ENCODE results near the gene BMPER.
"Not testable (repeated sequence)": the region's sequence is repeated elsewhere in the genome, so short reads cannot be mapped to it uniquely, and the experiment has no call there.

Gene BMPER

GRCh38 chr7:34153656-34154270 lies 248.4 kb downstream of the BMPER start:
- no peak for DNase-seq

GRCh38 chr7:34155220-34155908 lies 250.0 kb downstream of the BMPER start:
- no peak for DNase-seq

GRCh38 chr7:34156336-34156735 lies 251.0 kb downstream of the BMPER start:
- no peak for DNase-seq

- no peak for DNase-seq
Measured at GRCh38 chr7:34157137-34157536, 251.8 kb downstream of the BMPER start.

- DNase-seq: no peak
Measured at GRCh38 chr7:34158368-34159153, 253.2 kb downstream of the BMPER start.

- DNase-seq: no peak
Measured at GRCh38 chr7:34160261-34160752, 255.0 kb downstream of the BMPER start.

- DNase-seq: no peak
Measured at GRCh38 chr7:34162027-34162565, 256.8 kb downstream of the BMPER start.

- DNase-seq: no peak
Measured at GRCh38 chr7:34162677-34163076, 257.3 kb downstream of the BMPER start.

GRCh38 chr7:34163956-34164355 lies 258.6 kb downstream of the BMPER start:
- DNase-seq: no peak

GRCh38 chr7:34165466-34165865 lies 260.1 kb downstream of the BMPER start:
- DNase-seq: no peak

GRCh38 chr7:34165927-34166550 lies 260.7 kb downstream of the BMPER start:
- no peak for DNase-seq

- DNase-seq: no peak
Measured at GRCh38 chr7:34168013-34168412, 262.7 kb downstream of the BMPER start.

GRCh38 chr7:34174688-34175616 lies 269.6 kb downstream of the BMPER start:
- DNase-seq: not testable (repeated sequence)

- DNase-seq: no peak
Measured at GRCh38 chr7:34175837-34176236, 270.5 kb downstream of the BMPER start.

- DNase-seq: no peak
Measured at GRCh38 chr7:34177476-34177875, 272.1 kb downstream of the BMPER start.

- no peak for DNase-seq
Measured at GRCh38 chr7:34181271-34181958, 276.1 kb downstream of the BMPER start.

- DNase-seq: no peak
Measured at GRCh38 chr7:34184466-34184865, 279.1 kb downstream of the BMPER start.

- DNase-seq: no peak
Measured at GRCh38 chr7:34187798-34188307, 282.5 kb downstream of the BMPER start.

- DNase-seq: no peak
Measured at GRCh38 chr7:34189031-34189430, 283.7 kb downstream of the BMPER start.

GRCh38 chr7:34190299-34190698 lies 285.0 kb downstream of the BMPER start:
- DNase-seq: no peak

GRCh38 chr7:34191162-34191561 lies 285.8 kb downstream of the BMPER start:
- no peak for DNase-seq

Data from activated CD4-positive, alpha-beta T cell treated with anti-CD3 and anti-CD28 coated beads, Interleukin-2, Interleukin-6, amounts not matched to agents 100 ng/mL and 50 ng/mL, durations not matched to agents 16 hours and 8 hours (primary cell).